Measurements from ENCODE around the gene CES1.
"Not testable (repeated sequence)": the region's sequence is repeated elsewhere in the genome, so short reads cannot be mapped to it uniquely, and the experiment has no call there.

Gene CES1

DNA sequence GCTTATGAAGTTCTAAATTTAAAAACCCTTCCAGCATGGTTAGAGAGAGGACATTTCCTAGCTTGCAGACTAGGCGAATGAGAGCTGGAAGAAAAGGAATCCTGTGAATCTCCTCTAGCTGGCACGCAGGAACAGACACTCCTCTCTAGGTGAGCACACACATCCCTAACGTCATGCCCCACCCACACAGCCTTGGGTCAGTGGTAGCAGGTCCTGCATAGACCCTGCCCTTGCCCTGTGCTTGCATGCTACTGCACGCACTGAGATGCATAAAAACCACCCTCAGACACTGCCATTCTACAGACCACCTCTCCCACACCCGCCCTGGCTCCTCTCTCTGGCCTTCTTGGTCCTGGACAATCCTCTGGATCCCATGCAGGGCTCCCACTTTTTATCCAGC, 23.5 kb downstream of the CES1 start:
- peak in 1 of 42 donors; percentile 9 for DNase-seq
- intact Hi-C loops (cut with DNase I): no loop called here

DNA sequence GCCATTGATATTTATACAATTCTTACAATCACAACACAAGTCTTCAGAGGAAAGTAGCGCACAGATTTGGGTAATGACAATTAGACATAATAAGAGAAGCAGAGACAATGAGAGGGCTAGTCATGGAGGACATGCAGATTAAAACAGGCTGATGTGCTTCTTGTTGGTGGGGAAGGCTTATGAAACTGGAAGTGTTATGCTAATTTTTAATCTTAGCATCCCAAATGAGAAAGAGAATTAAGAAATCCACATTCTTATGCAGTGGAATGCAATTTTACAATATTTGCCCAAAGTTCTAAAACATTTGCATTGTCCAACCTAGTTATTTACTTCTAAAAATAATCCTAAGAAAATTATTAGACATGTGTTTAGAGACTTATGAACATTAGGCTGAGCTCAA, 24.6 kb downstream of the CES1 start:
- intact Hi-C loops (cut with DNase I); DNase-seq: not testable (repeated sequence)

DNA sequence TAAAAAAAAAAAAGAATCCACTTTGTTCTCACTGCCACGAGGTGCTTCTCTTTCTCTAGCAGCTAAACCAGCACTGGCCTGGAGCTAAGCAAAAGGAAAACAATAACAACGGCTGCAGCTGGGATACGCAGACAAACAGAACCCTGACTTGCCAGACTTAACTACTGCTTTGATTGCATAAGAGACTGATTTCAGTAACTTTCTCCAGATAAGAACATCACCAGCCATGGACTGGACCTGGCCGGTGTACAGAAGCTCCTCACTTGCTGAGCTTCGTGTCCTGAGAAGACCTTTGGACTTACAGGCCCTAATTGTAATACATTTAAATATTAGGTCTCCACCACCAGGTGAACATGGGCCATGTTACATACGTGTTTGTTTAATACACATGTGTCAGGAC, 27.8 kb downstream of the CES1 start:
- intact Hi-C loops (cut with DNase I); DNase-seq: not testable (repeated sequence)

DNA sequence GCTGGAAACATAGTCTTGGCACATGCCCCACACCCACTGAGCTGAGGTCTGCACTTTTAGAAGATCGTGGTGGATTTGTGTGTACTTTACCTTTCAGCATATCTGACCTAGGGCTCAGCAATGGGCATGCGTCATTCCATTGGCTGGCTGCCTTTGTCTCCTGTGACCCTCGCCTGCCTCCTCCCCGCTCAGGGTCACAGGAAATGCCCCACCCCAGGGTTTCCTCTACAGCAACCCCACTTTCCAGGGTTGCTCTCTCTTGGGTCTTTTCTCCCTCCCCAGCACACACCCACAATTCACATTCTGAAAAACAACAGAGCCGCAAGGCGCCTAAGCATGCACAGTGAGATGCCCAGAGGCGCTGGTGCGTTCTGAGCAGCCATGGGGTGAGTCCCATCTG, 29.2 kb downstream of the CES1 start:
- intact Hi-C loops (cut with DNase I); DNase-seq: not testable (repeated sequence)

GRCh38 chr16:55792934-55793374, 39.9 kb downstream of the CES1 start:
- intact Hi-C loops (cut with DNase I); DNase-seq: not testable (repeated sequence)

GRCh38 chr16:55791512-55791911, 41.4 kb downstream of the CES1 start:
- DNase-seq; intact Hi-C loops (cut with DNase I): not testable (repeated sequence)

DNA sequence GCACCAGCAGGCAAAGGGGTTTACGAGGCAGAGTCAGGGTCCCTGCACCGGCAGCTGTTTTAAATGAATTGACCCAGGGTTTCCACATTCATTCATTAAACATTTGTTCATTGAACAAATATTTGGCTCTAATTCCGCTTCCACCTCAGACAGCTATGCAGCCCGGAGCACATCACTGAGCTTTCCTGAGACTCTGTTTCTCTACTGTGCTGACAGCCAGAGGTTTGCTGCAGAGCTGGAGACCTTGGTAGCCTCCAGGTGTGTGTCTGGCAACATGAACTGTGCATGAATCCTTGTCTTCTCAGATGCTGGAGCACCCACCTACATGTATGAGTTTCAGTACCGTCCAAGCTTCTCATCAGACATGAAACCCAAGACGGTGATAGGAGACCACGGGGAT, 42.7 kb downstream of the CES1 start:
- DNase-seq: peak in 1 of 42 donors; percentile 14
- intact Hi-C loops (cut with DNase I): not testable (repeated sequence)

DNA sequence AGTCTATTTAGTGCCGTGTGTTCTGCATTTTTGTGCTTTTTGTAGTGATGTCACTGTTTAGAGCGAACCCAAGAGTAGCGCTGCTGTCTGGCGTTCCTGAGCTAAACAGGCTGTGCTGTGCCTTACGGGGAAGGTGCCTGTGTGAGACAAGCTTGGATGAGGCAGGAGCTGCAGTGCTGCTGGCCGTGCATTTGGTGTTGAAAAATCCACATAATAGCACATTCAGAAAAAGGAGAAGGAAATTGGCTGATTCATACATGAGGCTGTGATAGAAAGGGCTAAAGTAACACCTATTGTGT, 50.2 kb downstream of the CES1 start:
- intact Hi-C loops (cut with DNase I); DNase-seq: not testable (repeated sequence)

DNA sequence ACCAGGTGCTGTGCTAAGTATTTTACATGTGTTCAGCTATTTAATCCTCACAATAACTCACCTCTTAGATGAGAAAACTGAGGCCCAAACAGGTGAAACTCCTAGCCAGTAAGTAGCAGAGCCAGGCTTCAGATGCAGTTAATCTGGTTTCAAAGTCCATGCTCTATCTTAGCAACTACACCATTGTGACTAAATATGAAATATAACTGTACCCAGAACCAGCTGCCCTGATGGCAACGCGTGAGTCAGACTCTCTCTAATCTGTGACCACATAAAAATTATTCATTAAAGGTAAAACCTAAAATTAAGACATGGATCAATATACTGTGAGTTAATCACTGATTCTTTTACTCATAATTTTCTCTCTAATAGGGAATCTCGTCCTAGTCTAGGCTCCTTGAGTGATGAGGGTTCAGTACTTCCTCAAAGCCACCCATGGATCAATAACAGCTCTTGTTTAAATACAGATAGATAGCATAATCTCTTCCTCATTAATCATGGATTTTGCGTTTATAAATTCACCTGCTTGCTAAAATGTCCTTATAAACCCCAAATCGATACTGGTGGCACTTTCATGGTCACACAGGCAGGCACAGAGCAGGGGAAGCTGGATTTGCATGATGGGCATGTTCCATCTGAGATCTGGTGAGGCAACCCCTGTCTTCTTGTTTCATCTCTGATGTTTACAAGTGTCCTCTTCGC, 50.7 kb downstream of the CES1 start:
- DNase-seq; intact Hi-C loops (cut with DNase I): not testable (repeated sequence)

- DNase-seq; intact Hi-C loops (cut with DNase I): not testable (repeated sequence)
These were observed 51.4 kb downstream of the CES1 start for GRCh38 chr16:55781456-55781855.

DNA sequence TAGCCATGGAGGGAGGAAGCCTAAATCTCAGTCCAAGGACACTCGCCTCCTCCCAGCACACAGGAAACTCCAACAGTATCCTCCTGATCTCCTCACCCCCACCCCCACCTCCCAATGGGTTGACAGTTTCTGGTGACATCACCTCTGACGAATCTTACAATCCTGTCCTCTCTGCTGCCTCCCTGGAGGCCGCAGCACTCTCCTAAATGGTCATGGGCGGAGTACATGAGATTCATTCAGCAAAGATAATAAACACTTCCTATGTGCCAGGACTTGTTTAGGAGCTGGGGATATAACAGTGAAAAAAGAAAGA, 52.8 kb downstream of the CES1 start:
- intact Hi-C loops (cut with DNase I); DNase-seq: not testable (repeated sequence)

GRCh38 chr16:55779402-55780094, 53.3 kb downstream of the CES1 start:
- no peak for DNase-seq
- intact Hi-C loops (cut with DNase I): no loop called here

- DNase-seq: no peak
- intact Hi-C loops (cut with DNase I): no loop called here
These were observed 54.1 kb downstream of the CES1 start for GRCh38 chr16:55778757-55779156.

DNA sequence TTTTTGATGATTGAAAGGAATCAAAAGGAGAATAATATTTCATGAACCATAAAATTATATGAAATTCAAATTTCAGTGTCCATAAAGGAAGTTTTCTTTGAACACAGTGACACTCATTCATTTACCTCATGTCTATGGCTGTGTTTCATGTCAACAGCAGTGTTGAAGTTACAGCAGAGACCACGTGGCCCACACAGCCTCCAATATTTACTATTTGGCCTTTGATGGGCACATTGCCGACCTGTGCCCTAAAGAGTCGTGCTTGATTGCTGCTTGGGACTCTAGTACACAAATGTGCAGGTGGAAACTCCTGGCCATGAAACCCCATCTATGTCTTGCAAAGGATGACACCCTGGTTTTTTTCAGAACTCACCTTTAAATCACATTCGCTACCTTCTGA, 57.0 kb downstream of the CES1 start:
- DNase-seq: no peak
- intact Hi-C loops (cut with DNase I): no loop called here

- no peak for DNase-seq
- intact Hi-C loops (cut with DNase I): no loop called here
These were observed 58.9 kb downstream of the CES1 start for GRCh38 chr16:55773859-55774549.

DNA sequence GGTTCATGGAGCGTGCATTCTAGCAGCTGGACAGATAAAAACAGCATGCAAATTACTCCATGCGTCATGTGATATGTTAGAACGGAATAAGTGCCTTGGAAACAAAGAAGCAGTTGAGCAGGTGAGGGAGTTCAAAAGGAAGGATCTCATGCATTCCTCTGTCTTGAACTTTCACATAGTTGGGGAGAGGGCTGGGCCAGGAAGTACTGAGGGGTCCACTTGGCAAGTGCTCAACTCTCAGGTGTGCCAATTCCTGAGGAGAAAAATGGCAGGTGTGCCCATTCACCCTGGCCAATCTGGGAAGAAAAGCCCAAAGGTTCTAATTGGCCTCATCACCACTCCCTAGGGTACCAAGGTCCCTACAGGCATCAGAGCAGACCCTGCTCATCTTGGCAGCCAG, 67.7 kb downstream of the CES1 start:
- intact Hi-C loops (cut with DNase I): no loop called here
- DNase-seq: no peak

GRCh38 chr16:55760310-55761001, 72.4 kb downstream of the CES1 start:
- intact Hi-C loops (cut with DNase I): no loop called here
- peak in 1 of 42 donors; percentile 44 for DNase-seq

DNA sequence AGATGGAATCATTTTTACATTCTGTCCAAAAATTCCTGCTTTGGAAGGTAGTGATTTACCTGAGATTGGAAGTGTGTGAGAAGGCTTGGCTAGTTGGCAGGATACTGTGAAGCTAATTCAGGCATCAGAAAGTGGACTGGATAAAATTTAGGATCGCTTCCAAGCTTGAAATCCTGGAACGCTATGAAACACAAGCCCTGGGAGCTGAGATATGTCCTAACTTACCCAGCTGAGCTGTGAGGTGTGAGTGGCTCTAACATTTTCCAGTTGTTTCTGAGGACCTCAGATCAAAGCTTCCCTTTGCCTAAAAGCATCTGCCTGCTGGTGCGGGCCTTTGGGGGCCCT, 73.0 kb downstream of the CES1 start:
- DNase-seq; intact Hi-C loops (cut with DNase I): not testable (repeated sequence)

GRCh38 chr16:55757595-55758527, 75.0 kb downstream of the CES1 start:
- DNase-seq; intact Hi-C loops (cut with DNase I): not testable (repeated sequence)
